Activated CD4-positive, alpha-beta memory T cell treated with anti-CD3 and anti-CD28 coated beads, Interleukin-2, amount 10 ng/mL, durations not matched to agents 7 days and 5 days (primary cell): Measurements from ENCODE around the gene NRP1. TPM values are rescaled to one million over a fixed set of nuclear protein-coding genes. Genes with fewer than 3 reads are reported as not detected.
A peak's percentile ranks its signal among the peaks of the same experiment; 100 is the strongest.

Experiments
- CTCF ChIA-PET: fragments of 350-600 bp; sonication (Branson Sonifier 250); formaldehyde crosslinking; loops from one replicate; lab custom pipeline; 2021; ENCODE audit warnings: antibody characterized with exemption, inconsistent platforms; lab: Charles Lee
- POLR2A ChIA-PET: fragments of 350-600 bp; sonication (Branson Sonifier 250); formaldehyde crosslinking; loops from one replicate; lab custom pipeline; 2021; ENCODE audit warnings: antibody characterized with exemption; lab: Charles Lee
- DNase-seq: peaks from one replicate; pipeline ENCODE4 v3.0.0-alpha.2; 2020
- H3K27ac Mint-ChIP-seq: one replicate; pipeline ENCODE4 v1.8.0; 2021; ENCODE audit warnings: mild to moderate bottlenecking, mixed read lengths
- H3K27me3 Mint-ChIP-seq: one replicate; pipeline ENCODE4 v1.8.0; 2021; ENCODE audit warnings: mixed read lengths
- H3K36me3 Mint-ChIP-seq: one replicate; pipeline ENCODE4 v1.8.0; 2021; ENCODE audit warnings: low read depth, mixed read lengths
- H3K4me1 Mint-ChIP-seq: one replicate; pipeline ENCODE4 v1.8.0; 2021; ENCODE audit warnings: mixed read lengths
- H3K4me3 Mint-ChIP-seq: one replicate; pipeline ENCODE4 v1.8.0; 2021; ENCODE audit warnings: mild to moderate bottlenecking, mixed read lengths
- H3K9me3 Mint-ChIP-seq: one replicate; pipeline ENCODE4 v1.8.0; 2021; ENCODE audit warnings: mixed read lengths
- total RNA-seq, 2 experiments: library from RNA; stranded (reverse); gene quantifications; one replicate each; pipeline ENCODE4 v1.2.3, GENCODE V29; 2021

The NRP1 gene
- total RNA-seq, 2 experiments from 2014 or later: 2.0 to 2.6 TPM

- DNase-seq: peak; percentile 41
- Mint-ChIP-seq H3K9me3 (peaks cover 33% of the 10 kb centered on the region), H3K27ac (peak overlapping the region; percentile 75), H3K4me3 (no peak overlapping the region), H3K4me1 (peaks cover 37% of the 10 kb centered on the region), H3K36me3 (peaks cover 10% of the 10 kb centered on the region), H3K27me3 (peaks cover 3% of the 10 kb centered on the region)
- POLR2A ChIA-PET: no interaction called here
- CTCF ChIA-PET: no interaction called here
These were observed 31.5 kb upstream of the NRP1 start for GRCh38 chr10:33365871-33366411.

GRCh38 chr10:33365301-33365700, 30.8 kb upstream of the NRP1 start:
- POLR2A ChIA-PET: no interaction called here
- CTCF ChIA-PET: no interaction called here
- peaks cover 30% of the 10 kb centered on the region for H3K9me3 Mint-ChIP-seq
- H3K4me1 Mint-ChIP-seq: peaks cover 37% of the 10 kb centered on the region
- DNase-seq: no peak
- H3K4me3 Mint-ChIP-seq: no peak overlapping the region
- H3K36me3 Mint-ChIP-seq: peaks cover 7% of the 10 kb centered on the region
- H3K27me3 Mint-ChIP-seq: no peaks in the 10 kb centered on the region
- peak overlapping the region; percentile 75 for H3K27ac Mint-ChIP-seq

GRCh38 chr10:33363106-33363505, 28.6 kb upstream of the NRP1 start:
- Mint-ChIP-seq H3K4me3 (no peak overlapping the region), H3K4me1 (peaks cover 34% of the 10 kb centered on the region), H3K36me3 (peaks cover 11% of the 10 kb centered on the region), H3K27ac (no peak overlapping the region), H3K9me3 (peaks cover 25% of the 10 kb centered on the region), H3K27me3 (peaks cover 2% of the 10 kb centered on the region)
- CTCF ChIA-PET: no interaction called here
- DNase-seq: no peak
- POLR2A ChIA-PET: no interaction called here

GRCh38 chr10:33358016-33358415, 23.5 kb upstream of the NRP1 start:
- no peak for DNase-seq
- POLR2A ChIA-PET: no interaction called here
- no peak overlapping the region for H3K4me3 Mint-ChIP-seq

GRCh38 chr10:33355274-33355673, 20.8 kb upstream of the NRP1 start:
- CTCF ChIA-PET: no interaction called here
- Mint-ChIP-seq H3K4me3 (no peak overlapping the region), H3K27me3 (peaks cover 15% of the 10 kb centered on the region), H3K9me3 (peaks cover 10% of the 10 kb centered on the region), H3K36me3 (peaks cover 9% of the 10 kb centered on the region), H3K27ac (no peak overlapping the region), H3K4me1 (peaks cover 1% of the 10 kb centered on the region)
- DNase-seq: no peak
- POLR2A ChIA-PET: no interaction called here

More at GRCh38 chr10:33358016-33358415, 23.5 kb upstream of the NRP1 start:
- Mint-ChIP-seq H3K4me1 (peaks cover 2% of the 10 kb centered on the region), H3K36me3 (peaks cover 9% of the 10 kb centered on the region), H3K9me3 (peaks cover 13% of the 10 kb centered on the region), H3K27me3 (peaks cover 7% of the 10 kb centered on the region), H3K27ac (no peak overlapping the region)
- CTCF ChIA-PET: no interaction called here

- H3K4me3 Mint-ChIP-seq: no peak overlapping the region
- no peak overlapping the region for H3K27ac Mint-ChIP-seq
- CTCF ChIA-PET: no interaction called here
- H3K27me3 Mint-ChIP-seq: peaks cover 19% of the 10 kb centered on the region
- H3K36me3 Mint-ChIP-seq: peaks cover 3% of the 10 kb centered on the region
- peaks cover 1% of the 10 kb centered on the region for H3K4me1 Mint-ChIP-seq
- H3K9me3 Mint-ChIP-seq: peaks cover 5% of the 10 kb centered on the region
- POLR2A ChIA-PET: no interaction called here
- no peak for DNase-seq
These were observed 19.4 kb upstream of the NRP1 start for GRCh38 chr10:33353853-33354252.

- peaks cover 1% of the 10 kb centered on the region for H3K4me1 Mint-ChIP-seq
- peaks cover 19% of the 10 kb centered on the region for H3K27me3 Mint-ChIP-seq
- POLR2A ChIA-PET: no interaction called here
- peaks cover 3% of the 10 kb centered on the region for H3K36me3 Mint-ChIP-seq
- H3K9me3 Mint-ChIP-seq: peaks cover 5% of the 10 kb centered on the region
- no peak overlapping the region for H3K4me3 Mint-ChIP-seq
- no peak for DNase-seq
- H3K27ac Mint-ChIP-seq: no peak overlapping the region
- CTCF ChIA-PET: no interaction called here
These were observed 18.9 kb upstream of the NRP1 start for GRCh38 chr10:33353334-33353733.

GRCh38 chr10:33352615-33353014, 18.1 kb upstream of the NRP1 start:
- no peak for DNase-seq
- POLR2A ChIA-PET: no interaction called here
- H3K27ac Mint-ChIP-seq: no peak overlapping the region
- peaks cover 2% of the 10 kb centered on the region for H3K36me3 Mint-ChIP-seq
- peaks cover 4% of the 10 kb centered on the region for H3K9me3 Mint-ChIP-seq
- H3K4me3 Mint-ChIP-seq: no peak overlapping the region
- CTCF ChIA-PET: no interaction called here
- peaks cover 20% of the 10 kb centered on the region for H3K27me3 Mint-ChIP-seq
- H3K4me1 Mint-ChIP-seq: peaks cover 1% of the 10 kb centered on the region

- ChIA-PET POLR2A (no interaction called here), CTCF (no interaction called here)
- H3K27ac Mint-ChIP-seq: no peak overlapping the region
- H3K9me3 Mint-ChIP-seq: peaks cover 3% of the 10 kb centered on the region
- no peaks in the 10 kb centered on the region for H3K36me3 Mint-ChIP-seq
- peaks cover 1% of the 10 kb centered on the region for H3K4me1 Mint-ChIP-seq
- H3K4me3 Mint-ChIP-seq: no peak overlapping the region
- DNase-seq: no peak
- H3K27me3 Mint-ChIP-seq: peaks cover 22% of the 10 kb centered on the region
These were observed 17.7 kb upstream of the NRP1 start for GRCh38 chr10:33352175-33352574.

- Mint-ChIP-seq H3K27ac (no peak overlapping the region), H3K27me3 (peaks cover 30% of the 10 kb centered on the region), H3K4me3 (no peak overlapping the region), H3K4me1 (no peaks in the 10 kb centered on the region), H3K36me3 (no peaks in the 10 kb centered on the region), H3K9me3 (no peaks in the 10 kb centered on the region)
- CTCF ChIA-PET: no interaction called here
- POLR2A ChIA-PET: interaction anchor here (0.6 kb wide), 1 partner anchor 741 kb away, joined by 3 read pairs; no protein-coding TSS in a partner anchor
- DNase-seq: no peak
These were observed 15.6 kb upstream of the NRP1 start for GRCh38 chr10:33350041-33350440.

- H3K27ac Mint-ChIP-seq: no peak overlapping the region
These were observed 14.8 kb upstream of the NRP1 start for GRCh38 chr10:33349268-33349667.

GRCh38 chr10:33347211-33347610, 12.7 kb upstream of the NRP1 start:
- DNase-seq: no peak
- ChIA-PET POLR2A (interaction anchor here (1.5 kb wide), 1 partner anchor 14 kb away, joined by 4 read pairs; no protein-coding TSS in a partner anchor), CTCF (no interaction called here)
- H3K36me3 Mint-ChIP-seq: no peaks in the 10 kb centered on the region
- peaks cover 2% of the 10 kb centered on the region for H3K9me3 Mint-ChIP-seq
- no peaks in the 10 kb centered on the region for H3K4me1 Mint-ChIP-seq
- H3K27me3 Mint-ChIP-seq: peaks cover 35% of the 10 kb centered on the region
- no peak overlapping the region for H3K4me3 Mint-ChIP-seq
- no peak overlapping the region for H3K27ac Mint-ChIP-seq

More at GRCh38 chr10:33349268-33349667, 14.8 kb upstream of the NRP1 start:
- DNase-seq: no peak
- Mint-ChIP-seq H3K4me3 (no peak overlapping the region), H3K36me3 (no peaks in the 10 kb centered on the region), H3K9me3 (peaks cover 2% of the 10 kb centered on the region), H3K27me3 (peaks cover 30% of the 10 kb centered on the region), H3K4me1 (no peaks in the 10 kb centered on the region)
- ChIA-PET POLR2A (no interaction called here), CTCF (interaction anchor here (0.7 to 1.1 kb wide), 2 partner anchors 12 to 18 kb away, joined by 3 read pairs; no protein-coding TSS in a partner anchor)

GRCh38 chr10:33345236-33345635, 10.8 kb upstream of the NRP1 start:
- CTCF ChIA-PET: no interaction called here
- H3K4me3 Mint-ChIP-seq: no peak overlapping the region
- peaks cover 1% of the 10 kb centered on the region for H3K4me1 Mint-ChIP-seq
- POLR2A ChIA-PET: no interaction called here
- no peaks in the 10 kb centered on the region for H3K36me3 Mint-ChIP-seq
- peaks cover 2% of the 10 kb centered on the region for H3K9me3 Mint-ChIP-seq
- no peak overlapping the region for H3K27ac Mint-ChIP-seq
- DNase-seq: no peak
- peaks cover 30% of the 10 kb centered on the region for H3K27me3 Mint-ChIP-seq

GRCh38 chr10:33344676-33345075, 10.2 kb upstream of the NRP1 start:
- no peak for DNase-seq
- ChIA-PET CTCF (no interaction called here), POLR2A (no interaction called here)
- no peak overlapping the region for H3K27ac Mint-ChIP-seq
- H3K27me3 Mint-ChIP-seq: peaks cover 30% of the 10 kb centered on the region
- H3K4me3 Mint-ChIP-seq: no peak overlapping the region
- H3K36me3 Mint-ChIP-seq: no peaks in the 10 kb centered on the region
- peaks cover 2% of the 10 kb centered on the region for H3K9me3 Mint-ChIP-seq
- H3K4me1 Mint-ChIP-seq: peaks cover 1% of the 10 kb centered on the region
